Measurements from ENCODE around the gene GLRA3. TPM values are rescaled to one million over a fixed set of nuclear protein-coding genes. Genes with fewer than 3 reads are reported as not detected.

Gene GLRA3
- polyA plus RNA-seq, 1 donor (not counting 4 experiments of a cell fraction or from before 2014, with no cell fraction given): not detected

- no peaks in the 10 kb centered on the region for H3K9me3 ChIP-seq (ENCODE audit: control insufficient read depth, low read depth, low read length)
- DNase-seq (ENCODE audit: low read depth, low spot score) (peak; percentile 5), FAIRE-seq (peak; percentile 13)
- no peak overlapping the region for H3K4me3 ChIP-seq (ENCODE audit: control insufficient read depth in 2 of 3, extremely low read depth in 1 of 3, insufficient read depth in 2 of 3, low read depth in 1 of 3, low read length in 3 of 3)
- H3K9me1 ChIP-seq (ENCODE audit: control insufficient read depth, extremely low read depth, insufficient read depth, low read length): no peaks in the 10 kb centered on the region
- H3K27ac ChIP-seq (ENCODE audit: control insufficient read depth, insufficient read depth, low read length): no peak overlapping the region
- TF ChIP-seq, protein P1, sequence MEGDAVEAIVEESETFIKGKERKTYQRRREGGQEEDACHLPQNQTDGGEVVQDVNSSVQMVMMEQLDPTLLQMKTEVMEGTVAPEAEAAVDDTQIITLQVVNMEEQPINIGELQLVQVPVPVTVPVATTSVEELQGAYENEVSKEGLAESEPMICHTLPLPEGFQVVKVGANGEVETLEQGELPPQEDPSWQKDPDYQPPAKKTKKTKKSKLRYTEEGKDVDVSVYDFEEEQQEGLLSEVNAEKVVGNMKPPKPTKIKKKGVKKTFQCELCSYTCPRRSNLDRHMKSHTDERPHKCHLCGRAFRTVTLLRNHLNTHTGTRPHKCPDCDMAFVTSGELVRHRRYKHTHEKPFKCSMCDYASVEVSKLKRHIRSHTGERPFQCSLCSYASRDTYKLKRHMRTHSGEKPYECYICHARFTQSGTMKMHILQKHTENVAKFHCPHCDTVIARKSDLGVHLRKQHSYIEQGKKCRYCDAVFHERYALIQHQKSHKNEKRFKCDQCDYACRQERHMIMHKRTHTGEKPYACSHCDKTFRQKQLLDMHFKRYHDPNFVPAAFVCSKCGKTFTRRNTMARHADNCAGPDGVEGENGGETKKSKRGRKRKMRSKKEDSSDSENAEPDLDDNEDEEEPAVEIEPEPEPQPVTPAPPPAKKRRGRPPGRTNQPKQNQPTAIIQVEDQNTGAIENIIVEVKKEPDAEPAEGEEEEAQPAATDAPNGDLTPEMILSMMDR (optimal IDR thresholded peaks at IDR 0.05 in 1 of 3, IDR thresholded peaks at IDR 0.05 in 1 of 3, conservative IDR thresholded peaks at IDR 0.05 in 1 of 3; ENCODE audit: extremely low read depth in 1 of 3, insufficient read depth in 2 of 3, low read length in 3 of 3): peak; percentile 76 to 90 (median 79)
- TF ChIP-seq EZH2 (IDR thresholded peaks at IDR 0.05; ENCODE audit: low read length): no peak
- no peaks in the 10 kb centered on the region for H3K79me2 ChIP-seq (ENCODE audit: control insufficient read depth, insufficient read depth, low read length)
- dilution Hi-C loops (cut with MboI; ENCODE audit: extremely low pct_ligation_motif_present, low sequenced_read_pairs): no loop called here
- H3K27me3 ChIP-seq (ENCODE audit: control insufficient read depth, extremely low read depth, insufficient read depth, low read length): no peaks in the 10 kb centered on the region
- H2AFZ ChIP-seq (ENCODE audit: control insufficient read depth, low read length): no peak overlapping the region
- no peaks in the 10 kb centered on the region for H3K36me3 ChIP-seq (ENCODE audit: control insufficient read depth in 2 of 2, extremely low read depth in 1 of 2, insufficient read depth in 2 of 2, low read length in 2 of 2)
- no peak overlapping the region for H3K4me2 ChIP-seq (ENCODE audit: control insufficient read depth, extremely low read depth, insufficient read depth, low read depth, low read length)
- no peak overlapping the region for H3K9ac ChIP-seq (ENCODE audit: control insufficient read depth, extremely low read depth, insufficient read depth, low read length)
- no peaks in the 10 kb centered on the region for H3K4me1 ChIP-seq (ENCODE audit: control insufficient read depth, extremely low read depth, insufficient read depth, low read length)
- H4K20me1 ChIP-seq (ENCODE audit: control insufficient read depth, extremely low read depth, insufficient read depth, low read length): no peaks in the 10 kb centered on the region
Measured at GRCh38 chr4:174714393-174715211, 114.4 kb downstream of the GLRA3 start.

DNA sequence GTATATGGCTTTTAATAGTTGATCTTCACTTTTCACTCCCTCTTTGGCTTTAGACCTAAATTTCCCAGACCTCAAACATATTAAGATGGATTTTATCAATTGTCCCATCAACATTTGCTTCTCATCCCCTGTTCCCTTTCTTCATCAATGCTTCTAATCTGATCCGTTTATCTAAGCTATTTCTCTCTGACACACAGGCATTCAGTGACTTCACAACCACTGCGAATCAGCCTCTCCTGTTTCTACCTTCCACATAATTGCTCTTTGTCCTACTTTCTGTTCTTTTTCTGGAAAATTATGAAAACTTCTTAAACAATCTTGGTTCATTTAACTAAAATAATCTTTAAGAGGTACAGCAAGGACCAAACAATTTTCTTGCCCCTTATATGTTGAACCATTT, 115.2 kb downstream of the GLRA3 start:
- TF ChIP-seq, protein P1 (optimal IDR thresholded peaks at IDR 0.05 in 1 of 3, IDR thresholded peaks at IDR 0.05 in 1 of 3, conservative IDR thresholded peaks at IDR 0.05 in 1 of 3; ENCODE audit: extremely low read depth in 1 of 3, insufficient read depth in 2 of 3, low read length in 3 of 3): no peak
- no peak for TF ChIP-seq EZH2 (IDR thresholded peaks at IDR 0.05; ENCODE audit: low read length)
- Histone ChIP-seq H3K9me1 (ENCODE audit: control insufficient read depth, extremely low read depth, insufficient read depth, low read length) (no peaks in the 10 kb centered on the region), H2AFZ (ENCODE audit: control insufficient read depth, low read length) (no peak overlapping the region), H3K36me3 (ENCODE audit: control insufficient read depth in 2 of 2, extremely low read depth in 1 of 2, insufficient read depth in 2 of 2, low read length in 2 of 2) (no peaks in the 10 kb centered on the region), H3K27ac (ENCODE audit: control insufficient read depth, insufficient read depth, low read length) (no peak overlapping the region), H3K4me3 (ENCODE audit: control insufficient read depth in 2 of 3, extremely low read depth in 1 of 3, insufficient read depth in 2 of 3, low read depth in 1 of 3, low read length in 3 of 3) (no peak overlapping the region), H3K4me1 (ENCODE audit: control insufficient read depth, extremely low read depth, insufficient read depth, low read length) (no peaks in the 10 kb centered on the region), H3K9ac (ENCODE audit: control insufficient read depth, extremely low read depth, insufficient read depth, low read length) (no peak overlapping the region), H3K79me2 (ENCODE audit: control insufficient read depth, insufficient read depth, low read length) (no peaks in the 10 kb centered on the region), H3K9me3 (ENCODE audit: control insufficient read depth, low read depth, low read length) (no peaks in the 10 kb centered on the region), H3K4me2 (ENCODE audit: control insufficient read depth, extremely low read depth, insufficient read depth, low read depth, low read length) (no peak overlapping the region), H3K27me3 (ENCODE audit: control insufficient read depth, extremely low read depth, insufficient read depth, low read length) (no peaks in the 10 kb centered on the region), H4K20me1 (ENCODE audit: control insufficient read depth, extremely low read depth, insufficient read depth, low read length) (no peaks in the 10 kb centered on the region)
- FAIRE-seq (no peak), DNase-seq (ENCODE audit: low read depth, low spot score) (no peak)
- dilution Hi-C loops (cut with MboI; ENCODE audit: extremely low pct_ligation_motif_present, low sequenced_read_pairs): no loop called here
